A673 (cell line): ENCODE measurements around the gene SLC35C1.

ENCODE experiments used
- EZH2 ChIP-seq: fragments of 200-600 bp; sonication (generic); IDR thresholded peaks from 2 replicates; pipeline ENCODE4 v1.6.1; 2017; ENCODE audit warnings: borderline replicate concordance, low read depth, mild to moderate bottlenecking, mixed read lengths, antibody characterized with exemption, low read length; ENCODE audit not compliant: poor library complexity, severe bottlenecking
- TF ChIP-seq, protein P1 (sequence below): fragments of 300-800, 200-600 bp; sonication (generic); conservative IDR thresholded peaks from 2 replicates; pipeline ENCODE4 v1.5.1; 2017; ENCODE audit warnings: low read depth, mild to moderate bottlenecking, antibody characterized with exemption, low read length, moderate library complexity, mixed read lengths

DNA sequence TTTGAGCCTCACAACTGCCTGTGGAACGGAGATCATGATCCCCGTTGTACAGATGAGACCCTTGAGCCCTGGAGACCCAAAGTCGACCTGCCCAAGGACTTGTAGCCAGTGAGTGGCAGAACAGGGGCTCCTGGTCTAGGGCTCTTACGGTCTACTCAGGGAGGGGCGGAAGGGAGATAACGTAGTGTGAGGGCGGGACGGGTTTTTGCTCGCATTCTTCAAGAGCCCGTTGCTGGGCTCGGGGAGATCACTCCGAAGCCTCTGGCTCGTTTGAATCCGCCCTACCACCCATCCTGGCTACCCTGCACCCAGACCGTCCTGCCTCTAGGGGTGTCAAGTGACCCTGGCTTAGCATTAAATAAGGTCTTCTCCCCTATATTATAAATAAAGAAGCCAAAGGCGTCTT, 43.0 kb downstream of the SLC35C1 start:
- TF ChIP-seq, protein P1, sequence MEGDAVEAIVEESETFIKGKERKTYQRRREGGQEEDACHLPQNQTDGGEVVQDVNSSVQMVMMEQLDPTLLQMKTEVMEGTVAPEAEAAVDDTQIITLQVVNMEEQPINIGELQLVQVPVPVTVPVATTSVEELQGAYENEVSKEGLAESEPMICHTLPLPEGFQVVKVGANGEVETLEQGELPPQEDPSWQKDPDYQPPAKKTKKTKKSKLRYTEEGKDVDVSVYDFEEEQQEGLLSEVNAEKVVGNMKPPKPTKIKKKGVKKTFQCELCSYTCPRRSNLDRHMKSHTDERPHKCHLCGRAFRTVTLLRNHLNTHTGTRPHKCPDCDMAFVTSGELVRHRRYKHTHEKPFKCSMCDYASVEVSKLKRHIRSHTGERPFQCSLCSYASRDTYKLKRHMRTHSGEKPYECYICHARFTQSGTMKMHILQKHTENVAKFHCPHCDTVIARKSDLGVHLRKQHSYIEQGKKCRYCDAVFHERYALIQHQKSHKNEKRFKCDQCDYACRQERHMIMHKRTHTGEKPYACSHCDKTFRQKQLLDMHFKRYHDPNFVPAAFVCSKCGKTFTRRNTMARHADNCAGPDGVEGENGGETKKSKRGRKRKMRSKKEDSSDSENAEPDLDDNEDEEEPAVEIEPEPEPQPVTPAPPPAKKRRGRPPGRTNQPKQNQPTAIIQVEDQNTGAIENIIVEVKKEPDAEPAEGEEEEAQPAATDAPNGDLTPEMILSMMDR: peak; percentile 37
- TF ChIP-seq EZH2: no peak
